OCI-M2 (cell line): ENCODE data around the gene MANSC4.
"Not testable (repeated sequence)": the region's sequence is repeated elsewhere in the genome, so short reads cannot be mapped to it uniquely, and the experiment has no call there.

Experiments
- DNase-seq: peaks from one replicate; lab custom pipeline; 2025; ENCODE audit not compliant: unreplicated experiment; lab: John Stamatoyannopoulos, UW

The MANSC4 gene

GRCh38 chr12:27756670-27757195 is 23.3 kb downstream of the MANSC4 start:
- no peak for DNase-seq

GRCh38 chr12:27754795-27755194 is 25.2 kb downstream of the MANSC4 start:
- DNase-seq: no peak

- no peak for DNase-seq
These were observed 28.5 kb downstream of the MANSC4 start for GRCh38 chr12:27751386-27752047.

GRCh38 chr12:27747111-27747820 is 32.8 kb downstream of the MANSC4 start:
- DNase-seq: no peak

- not testable (repeated sequence) for DNase-seq
These were observed 34.3 kb downstream of the MANSC4 start for GRCh38 chr12:27745734-27746133.

GRCh38 chr12:27743601-27744000 is 36.4 kb downstream of the MANSC4 start:
- no peak for DNase-seq

GRCh38 chr12:27734321-27734720 is 45.7 kb downstream of the MANSC4 start:
- not testable (repeated sequence) for DNase-seq

GRCh38 chr12:27733791-27734190 is 46.2 kb downstream of the MANSC4 start:
- DNase-seq: no peak

- no peak for DNase-seq
These were observed 46.9 kb downstream of the MANSC4 start for GRCh38 chr12:27733052-27733656.

GRCh38 chr12:27732281-27732680 is 47.8 kb downstream of the MANSC4 start:
- DNase-seq: no peak

GRCh38 chr12:27730097-27730588 is 49.9 kb downstream of the MANSC4 start:
- DNase-seq: no peak

- no peak for DNase-seq
These were observed 56.8 kb downstream of the MANSC4 start for GRCh38 chr12:27723212-27723611.
